Measurements from ENCODE around the gene MRM2.

MRM2 gene

DNA sequence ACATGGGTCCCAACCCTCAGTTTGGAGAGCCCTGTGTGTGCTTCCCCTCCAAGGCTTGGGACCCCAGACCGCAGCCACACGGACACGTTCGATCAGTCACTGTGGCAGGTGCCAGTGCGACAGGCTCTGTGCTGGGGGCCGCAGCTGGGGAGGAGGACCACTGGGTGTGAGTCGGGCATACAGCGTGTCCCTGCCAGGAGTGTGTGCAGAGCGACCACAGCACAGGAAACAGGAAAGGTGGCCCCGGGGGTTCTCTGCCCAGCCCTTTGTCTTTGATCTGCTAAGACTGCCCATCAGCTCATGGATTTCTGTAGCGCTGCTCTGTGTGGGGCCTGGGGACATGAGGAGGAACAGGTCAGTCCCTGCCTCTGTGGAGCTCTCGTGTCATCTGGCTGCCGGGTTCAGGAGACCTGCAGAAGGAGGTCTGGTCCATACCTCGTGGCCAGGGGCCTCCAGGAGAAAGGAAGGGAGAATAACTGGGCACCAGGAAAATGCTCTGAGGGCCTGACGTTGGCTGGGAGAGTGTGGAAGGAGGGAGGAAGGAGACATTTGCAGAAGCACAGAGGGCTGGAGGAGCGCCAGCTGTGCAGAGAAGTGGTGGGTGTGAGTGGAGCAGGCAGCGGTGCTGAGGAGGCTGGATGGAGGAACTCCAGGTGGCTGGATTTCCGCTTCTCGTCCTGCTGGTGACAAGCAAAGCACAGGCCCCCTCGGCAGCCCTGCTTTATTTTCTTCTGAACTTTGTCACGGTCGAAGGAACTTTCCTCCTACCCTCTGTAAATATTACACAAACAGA lies 4.1 kb upstream of the MRM2 start:
- Histone ChIP-seq H3K36me3 (ENCODE audit: insufficient read depth, insufficient read length, low read length) (peaks cover 60% of the 10 kb centered on the region), H3K9ac (ENCODE audit: insufficient read length, low read depth) (peak overlapping the region; percentile 37)

DNA sequence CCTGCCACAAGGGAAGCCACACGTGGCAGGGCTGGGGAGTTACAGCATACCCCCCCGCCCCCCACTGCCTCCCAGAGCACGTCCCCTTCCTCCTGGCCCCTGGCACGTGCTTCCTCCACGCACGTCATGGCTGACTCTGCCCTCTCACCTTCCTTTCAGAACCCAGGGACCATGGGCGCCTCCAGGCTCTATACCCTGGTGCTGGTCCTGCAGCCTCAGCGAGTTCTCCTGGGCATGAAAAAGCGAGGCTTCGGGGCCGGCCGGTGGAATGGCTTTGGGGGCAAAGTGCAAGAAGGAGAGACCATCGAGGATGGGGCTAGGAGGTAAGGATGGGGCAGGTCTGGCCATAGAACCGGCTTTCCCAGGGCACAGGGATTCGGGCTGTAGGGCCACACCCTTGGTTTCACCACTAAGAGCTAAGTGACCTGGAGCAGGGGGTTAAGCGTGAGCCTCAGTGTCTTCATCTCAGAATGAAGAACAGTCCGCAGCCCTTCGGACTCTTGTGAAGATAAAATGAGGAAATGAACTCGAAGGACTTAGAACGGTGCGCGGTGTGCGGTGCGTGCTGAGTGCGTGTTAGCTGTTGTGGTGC lies 2.5 kb upstream of the MRM2 start:
- H3K27me3 ChIP-seq (ENCODE audit: insufficient read depth, insufficient read length) = no peaks in the 10 kb centered on the region
- H3K9ac ChIP-seq (ENCODE audit: insufficient read length, low read depth) = peak overlapping the region; percentile 62
- peaks cover 23% of the 10 kb centered on the region for H3K4me1 ChIP-seq (ENCODE audit: insufficient read depth, insufficient read length)
- DNase-seq (ENCODE audit: low read depth, low spot score) = no peak
- no peak overlapping the region for H3K4me3 ChIP-seq (ENCODE audit: insufficient read length, low read depth)
- H3K36me3 ChIP-seq (ENCODE audit: insufficient read depth, insufficient read length, low read length) = peaks cover 61% of the 10 kb centered on the region
- no peak for TF ChIP-seq YY1 (IDR thresholded peaks at IDR 0.05; ENCODE audit: insufficient read depth, insufficient read length)
- TF ChIP-seq ZNF274 (IDR thresholded peaks at IDR 0.05; ENCODE audit: low read depth, low read length) = no peak
- TF ChIP-seq SUZ12 (IDR thresholded peaks at IDR 0.05; ENCODE audit: extremely low read depth, insufficient read depth, insufficient read length) = no peak
- H3K9me3 ChIP-seq (ENCODE audit: insufficient read depth, low read length) = no peaks in the 10 kb centered on the region

More for the DNA sequence above, 4.1 kb upstream of the MRM2 start:
- Histone ChIP-seq H3K27me3 (ENCODE audit: insufficient read depth, insufficient read length) (no peaks in the 10 kb centered on the region), H3K9me3 (ENCODE audit: insufficient read depth, low read length) (no peaks in the 10 kb centered on the region), H3K4me3 (ENCODE audit: insufficient read length, low read depth) (no peak overlapping the region), H3K4me1 (ENCODE audit: insufficient read depth, insufficient read length) (peaks cover 23% of the 10 kb centered on the region)
- DNase-seq (ENCODE audit: low read depth, low spot score) = no peak
- TF ChIP-seq YY1 (IDR thresholded peaks at IDR 0.05; ENCODE audit: insufficient read depth, insufficient read length) = no peak
- TF ChIP-seq ZNF274 (IDR thresholded peaks at IDR 0.05; ENCODE audit: low read depth, low read length) = no peak
- TF ChIP-seq SUZ12 (IDR thresholded peaks at IDR 0.05; ENCODE audit: extremely low read depth, insufficient read depth, insufficient read length) = no peak

DNA sequence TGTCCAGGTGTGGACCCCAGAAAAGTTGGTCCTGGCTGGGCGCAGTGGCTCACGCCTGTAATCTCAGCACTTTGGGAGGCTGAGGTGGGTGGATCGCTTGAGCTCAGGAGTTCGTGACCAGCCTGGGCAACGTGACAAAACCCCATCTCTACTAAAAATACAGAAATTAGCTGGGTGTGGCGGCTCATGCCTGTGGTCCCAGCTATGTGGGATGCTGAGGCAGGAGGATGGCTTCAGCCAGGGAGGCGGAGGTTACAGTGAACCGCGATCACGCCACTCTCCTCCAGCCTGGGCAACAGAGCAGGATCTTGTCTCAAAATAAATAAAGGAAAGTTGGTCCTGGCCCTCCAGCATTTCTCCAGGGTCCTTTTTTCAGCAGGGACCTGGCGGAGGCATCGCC lies 1.5 kb upstream of the MRM2 start:
- Histone ChIP-seq H3K36me3 (ENCODE audit: insufficient read depth, insufficient read length, low read length) (peaks cover 63% of the 10 kb centered on the region), H3K4me3 (ENCODE audit: insufficient read length, low read depth) (no peak overlapping the region), H3K4me1 (ENCODE audit: insufficient read depth, insufficient read length) (peaks cover 18% of the 10 kb centered on the region), H3K9me3 (ENCODE audit: insufficient read depth, low read length) (no peaks in the 10 kb centered on the region), H3K9ac (ENCODE audit: insufficient read length, low read depth) (peak overlapping the region; percentile 94), H3K27me3 (ENCODE audit: insufficient read depth, insufficient read length) (no peaks in the 10 kb centered on the region)
- TF ChIP-seq SUZ12 (IDR thresholded peaks at IDR 0.05; ENCODE audit: extremely low read depth, insufficient read depth, insufficient read length) (no peak), YY1 (IDR thresholded peaks at IDR 0.05; ENCODE audit: insufficient read depth, insufficient read length) (no peak), ZNF274 (IDR thresholded peaks at IDR 0.05; ENCODE audit: low read depth, low read length) (no peak)
- no peak for DNase-seq (ENCODE audit: low read depth, low spot score)

DNA sequence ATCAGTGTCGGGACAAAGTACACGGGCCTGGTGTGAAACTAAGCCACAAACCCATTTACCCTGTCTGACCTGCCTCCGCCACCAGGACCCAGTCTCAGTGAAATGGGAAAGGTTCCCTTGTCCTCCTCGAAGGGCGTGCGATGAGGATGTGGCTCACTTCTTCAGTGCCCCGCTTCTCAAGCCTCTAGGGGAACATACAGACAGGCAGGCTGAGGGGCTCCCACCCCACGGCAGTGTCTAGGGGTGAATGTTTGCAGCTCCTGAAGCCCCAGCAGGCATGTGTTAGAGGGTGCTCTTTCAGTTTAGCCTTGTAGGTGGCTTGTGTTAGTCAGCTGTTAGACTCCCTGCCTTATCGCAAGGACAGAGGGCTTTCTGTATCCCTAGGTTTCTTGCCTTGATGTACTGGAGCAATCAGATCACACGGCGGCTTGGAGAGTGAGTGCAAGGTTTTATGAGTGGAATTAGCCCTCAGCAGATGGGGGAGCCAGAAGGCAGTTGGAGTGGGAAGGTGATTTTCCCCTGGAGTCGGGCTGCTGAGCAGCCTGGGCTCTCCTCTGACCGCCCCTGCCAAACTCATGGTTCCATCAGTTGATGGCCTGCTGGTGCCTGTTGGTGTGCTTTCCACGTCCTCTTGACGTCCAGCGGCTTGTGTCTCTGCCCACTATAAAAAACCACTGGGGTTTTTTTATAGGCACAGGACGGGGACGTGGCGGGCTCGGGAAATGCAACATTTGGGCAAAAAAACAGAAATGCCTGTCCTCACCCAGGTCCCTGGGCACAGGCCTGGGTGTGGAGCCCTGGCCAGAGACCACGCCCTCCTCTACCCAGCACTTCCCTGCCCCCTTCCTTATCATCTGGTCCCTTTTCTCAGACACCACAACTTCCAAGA lies 780 bp upstream of the MRM2 start:
- peaks cover 18% of the 10 kb centered on the region for H3K4me1 ChIP-seq (ENCODE audit: insufficient read depth, insufficient read length)
- peak overlapping the region; percentile 89 for H3K4me3 ChIP-seq (ENCODE audit: insufficient read length, low read depth)
- peak overlapping the region; percentile 94 for H3K9ac ChIP-seq (ENCODE audit: insufficient read length, low read depth)
- no peaks in the 10 kb centered on the region for H3K9me3 ChIP-seq (ENCODE audit: insufficient read depth, low read length)
- TF ChIP-seq SUZ12 (IDR thresholded peaks at IDR 0.05; ENCODE audit: extremely low read depth, insufficient read depth, insufficient read length) = no peak
- peaks cover 63% of the 10 kb centered on the region for H3K36me3 ChIP-seq (ENCODE audit: insufficient read depth, insufficient read length, low read length)
- no peaks in the 10 kb centered on the region for H3K27me3 ChIP-seq (ENCODE audit: insufficient read depth, insufficient read length)
- no peak for DNase-seq (ENCODE audit: low read depth, low spot score)

GRCh38 chr7:2239242-2239641 lies 2.8 kb downstream of the MRM2 start:
- TF ChIP-seq ZNF274 (IDR thresholded peaks at IDR 0.05; ENCODE audit: low read depth, low read length) = no peak
- no peak for TF ChIP-seq YY1 (IDR thresholded peaks at IDR 0.05; ENCODE audit: insufficient read depth, insufficient read length)
- TF ChIP-seq SUZ12 (IDR thresholded peaks at IDR 0.05; ENCODE audit: extremely low read depth, insufficient read depth, insufficient read length) = no peak
- Histone ChIP-seq H3K4me3 (ENCODE audit: insufficient read length, low read depth) (no peak overlapping the region), H3K9me3 (ENCODE audit: insufficient read depth, low read length) (no peaks in the 10 kb centered on the region), H3K9ac (ENCODE audit: insufficient read length, low read depth) (no peak overlapping the region), H3K4me1 (ENCODE audit: insufficient read depth, insufficient read length) (peaks cover 5% of the 10 kb centered on the region), H3K27me3 (ENCODE audit: insufficient read depth, insufficient read length) (no peaks in the 10 kb centered on the region), H3K36me3 (ENCODE audit: insufficient read depth, insufficient read length, low read length) (peaks cover 66% of the 10 kb centered on the region)
- no peak for DNase-seq (ENCODE audit: low read depth, low spot score)

- Histone ChIP-seq H3K36me3 (ENCODE audit: insufficient read depth, insufficient read length, low read length) (peaks cover 71% of the 10 kb centered on the region), H3K4me3 (ENCODE audit: insufficient read length, low read depth) (no peak overlapping the region), H3K4me1 (ENCODE audit: insufficient read depth, insufficient read length) (no peaks in the 10 kb centered on the region), H3K9ac (ENCODE audit: insufficient read length, low read depth) (no peak overlapping the region), H3K9me3 (ENCODE audit: insufficient read depth, low read length) (no peaks in the 10 kb centered on the region), H3K27me3 (ENCODE audit: insufficient read depth, insufficient read length) (no peaks in the 10 kb centered on the region)
- no peak for TF ChIP-seq ZNF274 (IDR thresholded peaks at IDR 0.05; ENCODE audit: low read depth, low read length)
- TF ChIP-seq YY1 (IDR thresholded peaks at IDR 0.05; ENCODE audit: insufficient read depth, insufficient read length) = no peak
- no peak for TF ChIP-seq SUZ12 (IDR thresholded peaks at IDR 0.05; ENCODE audit: extremely low read depth, insufficient read depth, insufficient read length)
- no peak for DNase-seq (ENCODE audit: low read depth, low spot score)
Measured at GRCh38 chr7:2237109-2237602, 4.8 kb downstream of the MRM2 start.

All from NT2/D1 (cell line).